Peyer's patch (tissue), 4 donors: ENCODE results near the gene RGL3. TPM values are rescaled to one million over a fixed set of nuclear protein-coding genes. Genes with fewer than 3 reads are reported as not detected.

Experiments used
- DNase-seq, 3 donors: peaks; one replicate each; pipeline ENCODE4 v3.0.0-alpha.2; 2017 to 2019
- H3K27ac ChIP-seq, 4 donors: fragments of 200-600 bp; sonication (generic); one replicate each; pipeline ENCODE4 v1.5.1; 2016 to 2019
- H3K27me3 ChIP-seq, 2 donors: fragments of 200-600 bp; sonication (generic); one replicate each; pipeline ENCODE4 v1.5.1; 2019
- H3K36me3 ChIP-seq, 3 donors: fragments of 200-600 bp; sonication (generic); one replicate each; pipeline ENCODE4 v1.5.1; 2016 to 2019
- H3K4me1 ChIP-seq, 4 donors: fragments of 200-600 bp; sonication (generic); one replicate each; pipeline ENCODE4 v1.5.1; 2016 to 2019
- H3K4me3 ChIP-seq, 4 donors: fragments of 200-600 bp; sonication (generic); 1 replicate in 3 of 4; 2 replicates in 1 of 4; pipeline ENCODE4 v1.5.1; 2016 to 2019; ENCODE audit warnings: mild to moderate bottlenecking in 1 of 4
- H3K9me3 ChIP-seq, 4 donors: fragments of 200-600 bp; sonication (generic); one replicate each; pipeline ENCODE4 v1.5.1; 2016 to 2019; ENCODE audit warnings: mild to moderate bottlenecking in 1 of 4
- CTCF ChIP-seq, 6 experiments: fragments of 450-650 bp in 4 of 6; fragments of 200-600 bp in 2 of 6; sonication (generic) in 1 of 6; IDR thresholded peaks; one replicate each; pipeline ENCODE4 v1.5.1; 2017 to 2019; ENCODE audit warnings: antibody characterized with exemption in 6 of 6, mild to moderate bottlenecking in 3 of 6, moderate library complexity in 1 of 6
- POLR2A ChIP-seq, 2 donors: fragments of 450-650 bp; IDR thresholded peaks; one replicate each; pipeline ENCODE4 v1.5.1; 2017; ENCODE audit warnings: antibody characterized with exemption in 2 of 2, mild to moderate bottlenecking in 2 of 2, moderate library complexity in 2 of 2
- total RNA-seq, 4 donors: library from RNA; depleted of rRNA; stranded (reverse); fragments of >200 nt; gene quantifications; one replicate each; pipeline ENCODE4 v1.1.0, GENCODE V29; 2016

Gene RGL3
- total RNA-seq, 4 donors from 2014 or later, result 2.5 to 51.2 (median 6.3) TPM

DNA sequence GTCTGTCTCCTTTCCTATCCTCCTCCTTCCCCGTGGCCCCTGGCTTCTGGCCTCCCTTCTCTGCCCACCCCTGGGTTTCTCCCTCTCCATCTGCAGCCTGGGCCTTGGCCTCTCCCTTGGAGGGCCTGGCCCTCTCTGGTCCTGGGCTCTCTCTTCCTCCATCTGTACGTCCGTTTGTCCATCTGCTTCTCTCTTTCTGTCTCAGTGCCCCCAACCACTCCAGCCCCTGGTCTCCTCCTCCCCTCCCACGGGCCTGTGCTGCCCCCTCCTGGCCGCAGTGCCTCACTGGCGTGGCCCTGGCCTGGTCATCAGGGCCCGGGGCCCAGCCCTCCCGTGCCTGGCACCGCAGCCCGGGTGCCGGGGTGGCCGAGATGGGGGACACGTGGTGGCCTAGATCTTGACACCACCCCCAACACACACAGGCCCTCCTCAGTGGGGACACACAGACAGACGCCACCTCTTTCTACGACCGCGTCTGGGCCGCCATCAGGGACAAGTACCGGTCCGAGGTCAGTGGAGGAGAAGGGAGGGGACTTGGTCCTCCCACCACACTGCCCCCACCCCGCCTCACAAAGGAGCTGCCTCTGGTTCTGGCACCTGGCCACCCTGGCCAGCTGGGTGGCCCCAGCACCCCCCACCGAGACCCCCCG is 27.7 kb upstream of the RGL3 start:
- no peaks in the 10 kb centered on the region for H3K27me3 ChIP-seq
- TF ChIP-seq CTCF (IDR thresholded peaks at IDR 0.05) (peak in 5 of 6 experiments; percentile 55 to 75 (median 69)), POLR2A (IDR thresholded peaks at IDR 0.05) (no peak)
- no peaks in the 10 kb centered on the region for H3K4me1 ChIP-seq
- peak; percentile 37 to 69 (median 58) for DNase-seq
- H3K36me3 ChIP-seq, result peaks cover 0 to 88% (median 0%) of the 10 kb centered on the region in 3 donors
- H3K4me3 ChIP-seq, result no peak overlapping the region
- H3K9me3 ChIP-seq, result no peaks in the 10 kb centered on the region
- no peak overlapping the region for H3K27ac ChIP-seq

- TF ChIP-seq CTCF (IDR thresholded peaks at IDR 0.05), result no peak
- TF ChIP-seq POLR2A (IDR thresholded peaks at IDR 0.05), result no peak
- H3K27me3 ChIP-seq, result no peaks in the 10 kb centered on the region
- H3K4me3 ChIP-seq, result no peak overlapping the region
- no peaks in the 10 kb centered on the region for H3K4me1 ChIP-seq
- peaks cover 0 to 93% (median 0%) of the 10 kb centered on the region in 3 donors for H3K36me3 ChIP-seq
- H3K27ac ChIP-seq, result no peak overlapping the region
- no peaks in the 10 kb centered on the region for H3K9me3 ChIP-seq
- DNase-seq, result no peak
These were observed 27.1 kb upstream of the RGL3 start for GRCh38 chr19:11446271-11446651.

DNA sequence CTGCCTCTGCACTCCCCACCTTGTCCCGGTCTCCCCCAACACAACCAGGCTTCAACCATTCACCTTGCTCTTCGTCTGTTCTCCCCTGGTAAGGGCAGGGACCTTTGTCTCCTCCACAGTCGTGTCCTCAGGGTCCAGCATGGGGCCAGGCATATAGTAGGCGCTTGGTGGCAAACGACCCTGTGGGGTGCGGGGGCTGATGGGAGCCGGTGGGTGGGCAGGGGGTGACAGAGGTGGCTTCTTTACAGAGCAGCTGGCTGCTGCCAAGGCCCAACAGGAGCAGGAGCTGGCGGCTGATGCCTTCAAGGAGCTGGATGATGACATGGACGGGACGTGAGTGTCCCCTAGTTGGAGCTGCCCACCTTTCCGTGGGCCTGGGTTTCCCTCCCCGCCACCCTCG is 26.0 kb upstream of the RGL3 start:
- Histone ChIP-seq H3K36me3 (peaks cover 0 to 98% (median 0%) of the 10 kb centered on the region in 3 donors), H3K9me3 (no peaks in the 10 kb centered on the region), H3K4me1 (no peaks in the 10 kb centered on the region), H3K27ac (no peak overlapping the region), H3K4me3 (no peak overlapping the region), H3K27me3 (no peaks in the 10 kb centered on the region)
- no peak for TF ChIP-seq POLR2A (IDR thresholded peaks at IDR 0.05)
- TF ChIP-seq CTCF (IDR thresholded peaks at IDR 0.05), result no peak
- DNase-seq, result no peak

- H3K36me3 ChIP-seq, result peaks cover 0 to 93% (median 0%) of the 10 kb centered on the region in 3 donors
- H3K4me1 ChIP-seq, result no peaks in the 10 kb centered on the region
- no peaks in the 10 kb centered on the region for H3K27me3 ChIP-seq
- H3K4me3 ChIP-seq, result no peak overlapping the region
- no peaks in the 10 kb centered on the region for H3K9me3 ChIP-seq
- TF ChIP-seq CTCF (IDR thresholded peaks at IDR 0.05) (no peak), POLR2A (IDR thresholded peaks at IDR 0.05) (no peak)
- H3K27ac ChIP-seq, result no peak overlapping the region
- DNase-seq, result no peak
These were observed 24.9 kb upstream of the RGL3 start for GRCh38 chr19:11444059-11444458.

DNA sequence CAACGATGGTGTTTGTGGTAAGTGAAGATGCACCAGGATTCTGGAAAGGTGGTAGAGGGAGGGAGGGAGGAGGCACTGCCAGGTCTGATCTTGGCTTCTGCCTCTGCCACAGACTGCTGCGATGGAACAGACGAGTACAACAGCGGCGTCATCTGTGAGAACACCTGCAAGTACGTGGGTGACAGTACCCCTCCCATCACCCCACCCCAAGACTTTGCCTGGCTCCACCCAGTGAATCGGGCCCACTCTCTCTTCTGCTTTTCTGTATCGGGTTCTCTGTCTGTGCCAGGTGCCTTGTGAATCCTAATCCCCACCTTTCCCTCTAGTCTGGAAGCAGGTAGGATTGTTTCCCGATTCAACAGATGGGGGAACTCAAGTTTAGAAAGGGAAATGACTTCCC is 18.8 kb upstream of the RGL3 start:
- TF ChIP-seq CTCF (IDR thresholded peaks at IDR 0.05), result no peak
- TF ChIP-seq POLR2A (IDR thresholded peaks at IDR 0.05), result no peak
- H3K4me1 ChIP-seq, result peaks cover 0 to 19% (median 12%) of the 10 kb centered on the region in 4 donors
- no peaks in the 10 kb centered on the region for H3K9me3 ChIP-seq
- peak overlapping the region in 2 of 4 donors; percentile 31 to 35 for H3K27ac ChIP-seq
- peak in 2 of 3 donors; percentile 48 to 71 for DNase-seq
- H3K27me3 ChIP-seq, result no peaks in the 10 kb centered on the region
- H3K4me3 ChIP-seq, result no peak overlapping the region
- H3K36me3 ChIP-seq, result peaks cover 0 to 57% (median 2%) of the 10 kb centered on the region in 3 donors
